ENCODE data around the gene RADX. TPM values are rescaled to one million over a fixed set of nuclear protein-coding genes. Genes with fewer than 3 reads are reported as not detected.
"Not testable (repeated sequence)": the region's sequence is repeated elsewhere in the genome, so short reads cannot be mapped to it uniquely, and the experiment has no call there.

Gene RADX
- total and polyA plus RNA-seq, 2 donors: 1.2 to 7.6 TPM

DNA sequence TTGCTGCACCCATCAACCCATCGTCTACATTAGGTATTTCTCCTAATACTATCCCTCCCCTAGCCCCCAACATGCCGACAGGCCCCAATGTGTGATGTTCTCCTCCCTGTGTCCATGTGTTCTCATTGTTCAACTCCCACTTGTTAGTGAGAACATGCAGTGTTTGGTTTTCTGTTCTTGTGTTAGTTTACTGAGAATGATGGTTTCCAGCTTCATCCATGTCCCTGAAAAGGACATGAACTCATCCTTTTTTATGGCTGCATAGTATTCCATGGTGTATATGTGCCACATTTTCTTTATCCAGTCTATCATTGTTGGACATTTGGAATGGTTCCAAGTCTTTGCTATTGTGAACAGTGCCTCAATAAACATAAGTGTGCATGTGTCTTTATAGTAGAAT lies 41.8 kb downstream of the RADX start:
- H3K27me3 ChIP-seq (ENCODE audit: control insufficient read depth in 2 of 2, insufficient read depth in 1 of 2, low read length in 1 of 2); H3K4me3 ChIP-seq (ENCODE audit: low read length in 2 of 2); H3K36me3 ChIP-seq (ENCODE audit: control insufficient read depth in 2 of 2, insufficient read depth in 2 of 2, low read length in 1 of 2); H3K27ac ChIP-seq (ENCODE audit: low read depth in 1 of 2, low read length in 1 of 2); H3K9me3 ChIP-seq (ENCODE audit: control insufficient read depth in 2 of 2, insufficient read depth in 1 of 2, low read length in 1 of 2); DNase-seq (ENCODE audit: low read depth in 6 of 9, low spot score in 9 of 9); H3K4me1 ChIP-seq (ENCODE audit: control insufficient read depth in 2 of 2, insufficient read depth in 2 of 2, low read length in 2 of 2): not testable (repeated sequence)
- WGBS: 97% methylated on average over 2 of the region's 2 CpGs

DNA sequence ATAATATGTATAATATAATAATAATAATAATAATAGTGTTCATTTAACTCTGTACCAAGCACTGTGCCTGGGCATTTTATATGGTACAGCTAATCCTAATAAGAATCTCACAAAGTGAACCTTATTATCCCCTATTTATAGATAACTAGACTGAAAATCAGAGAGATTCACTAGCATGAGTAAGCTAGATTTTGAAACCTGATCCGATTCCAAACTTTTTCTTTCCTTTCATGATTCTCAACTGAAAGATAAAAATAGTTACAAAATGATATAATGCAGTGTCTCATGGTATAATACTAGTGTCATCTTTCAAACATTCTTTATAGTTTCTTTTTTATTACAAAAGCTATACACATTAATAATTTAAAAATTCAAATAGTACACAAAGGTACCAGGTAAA lies 58.9 kb downstream of the RADX start:
- Histone ChIP-seq H3K27me3 (ENCODE audit: control insufficient read depth in 2 of 2, insufficient read depth in 1 of 2, low read length in 1 of 2) (no peaks in the 10 kb centered on the region), H3K27ac (ENCODE audit: low read depth in 1 of 2, low read length in 1 of 2) (no peak overlapping the region), H3K4me1 (ENCODE audit: control insufficient read depth in 2 of 2, insufficient read depth in 2 of 2, low read length in 2 of 2) (no peaks in the 10 kb centered on the region), H3K36me3 (ENCODE audit: control insufficient read depth in 2 of 2, insufficient read depth in 2 of 2, low read length in 1 of 2) (no peaks in the 10 kb centered on the region), H3K4me3 (ENCODE audit: low read length in 2 of 2) (no peak overlapping the region), H3K9me3 (ENCODE audit: control insufficient read depth in 2 of 2, insufficient read depth in 1 of 2, low read length in 1 of 2) (no peaks in the 10 kb centered on the region)
- DNase-seq (ENCODE audit: low read depth in 6 of 9, low spot score in 9 of 9): no peak
- WGBS: 93% methylated on average over 1 of the region's 1 CpG

DNA sequence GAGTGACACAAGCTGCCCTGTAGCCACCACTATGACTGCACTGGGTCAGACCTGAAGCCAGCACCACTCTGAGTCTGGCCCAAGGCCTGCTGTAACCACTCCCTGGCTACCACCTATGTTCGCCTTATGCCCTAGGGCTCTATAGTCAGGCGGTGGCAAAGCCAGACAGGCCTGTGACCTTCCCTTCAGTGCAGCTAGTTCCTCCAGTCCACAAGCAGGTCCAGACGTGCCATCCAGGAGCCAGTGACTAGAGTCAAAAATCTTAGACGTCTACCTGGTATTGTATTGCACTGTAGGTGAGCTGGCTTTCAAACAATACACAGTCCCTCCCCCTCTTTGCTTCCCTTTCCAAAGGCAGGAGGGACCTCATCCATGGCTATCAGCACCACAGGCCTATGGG lies 60.7 kb downstream of the RADX start:
- Histone ChIP-seq H3K36me3 (ENCODE audit: control insufficient read depth in 2 of 2, insufficient read depth in 2 of 2, low read length in 1 of 2) (no peaks in the 10 kb centered on the region), H3K27me3 (ENCODE audit: control insufficient read depth in 2 of 2, insufficient read depth in 1 of 2, low read length in 1 of 2) (no peaks in the 10 kb centered on the region), H3K4me3 (ENCODE audit: low read length in 2 of 2) (no peak overlapping the region), H3K27ac (ENCODE audit: low read depth in 1 of 2, low read length in 1 of 2) (no peak overlapping the region), H3K9me3 (ENCODE audit: control insufficient read depth in 2 of 2, insufficient read depth in 1 of 2, low read length in 1 of 2) (no peaks in the 10 kb centered on the region), H3K4me1 (ENCODE audit: control insufficient read depth in 2 of 2, insufficient read depth in 2 of 2, low read length in 2 of 2) (no peaks in the 10 kb centered on the region)
- DNase-seq (ENCODE audit: low read depth in 6 of 9, low spot score in 9 of 9): no peak
- WGBS: 91% methylated on average over 4 of the region's 4 CpGs

DNA sequence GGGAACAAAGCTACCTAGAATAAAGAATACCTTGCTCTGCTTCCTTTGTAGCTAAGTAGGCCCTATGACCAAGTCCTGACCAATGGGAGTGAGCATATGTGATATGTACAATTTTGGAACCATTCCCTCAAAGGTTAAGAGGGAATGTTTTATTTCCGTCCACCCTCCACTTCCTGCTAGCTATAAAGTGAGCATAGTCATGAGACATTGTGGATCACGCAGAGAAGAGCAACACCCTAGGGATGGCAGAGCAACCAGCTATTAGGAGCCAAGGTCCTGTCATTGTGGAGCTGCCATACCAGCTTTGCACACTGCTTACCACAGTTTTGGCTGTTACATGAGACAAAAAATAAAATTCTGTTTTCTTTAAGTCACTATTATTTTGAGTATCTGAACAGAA lies 68.9 kb downstream of the RADX start:
- Histone ChIP-seq H3K27me3 (ENCODE audit: control insufficient read depth in 2 of 2, insufficient read depth in 1 of 2, low read length in 1 of 2) (no peaks in the 10 kb centered on the region), H3K4me3 (ENCODE audit: low read length in 2 of 2) (no peak overlapping the region), H3K36me3 (ENCODE audit: control insufficient read depth in 2 of 2, insufficient read depth in 2 of 2, low read length in 1 of 2) (no peaks in the 10 kb centered on the region), H3K9me3 (ENCODE audit: control insufficient read depth in 2 of 2, insufficient read depth in 1 of 2, low read length in 1 of 2) (no peaks in the 10 kb centered on the region), H3K27ac (ENCODE audit: low read depth in 1 of 2, low read length in 1 of 2) (no peak overlapping the region), H3K4me1 (ENCODE audit: control insufficient read depth in 2 of 2, insufficient read depth in 2 of 2, low read length in 2 of 2) (no peaks in the 10 kb centered on the region)
- no peak for DNase-seq (ENCODE audit: low read depth in 6 of 9, low spot score in 9 of 9)
- 95% methylated on average over 2 of the region's 2 CpGs for WGBS

DNA sequence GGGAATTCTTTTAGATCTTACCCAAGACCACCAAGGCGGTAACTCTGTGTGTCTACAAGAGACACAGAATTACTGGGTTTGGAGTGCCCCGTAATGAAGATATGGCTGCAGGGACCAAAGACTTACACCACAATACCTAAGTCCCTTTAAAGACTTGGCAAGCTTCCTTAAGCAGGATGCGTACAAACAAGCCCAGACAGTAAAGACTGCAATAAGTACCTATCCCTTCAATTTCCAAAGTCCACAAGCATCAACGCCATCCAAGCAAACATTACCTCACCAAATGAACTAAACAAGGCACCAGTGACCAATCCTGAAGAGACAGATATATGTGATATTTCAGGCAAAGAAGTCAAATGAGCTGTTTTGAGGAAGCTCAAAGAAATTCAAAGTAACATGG lies 72.4 kb downstream of the RADX start:
- H3K27ac ChIP-seq (ENCODE audit: low read depth in 1 of 2, low read length in 1 of 2): no peak overlapping the region
- no peak overlapping the region for H3K4me3 ChIP-seq (ENCODE audit: low read length in 2 of 2)
- H3K4me1 ChIP-seq (ENCODE audit: control insufficient read depth in 2 of 2, insufficient read depth in 2 of 2, low read length in 2 of 2): no peaks in the 10 kb centered on the region
- 94% methylated on average over 4 of the region's 4 CpGs for WGBS
- no peaks in the 10 kb centered on the region for H3K9me3 ChIP-seq (ENCODE audit: control insufficient read depth in 2 of 2, insufficient read depth in 1 of 2, low read length in 1 of 2)
- no peak for DNase-seq (ENCODE audit: low read depth in 6 of 9, low spot score in 9 of 9)
- no peaks in the 10 kb centered on the region for H3K27me3 ChIP-seq (ENCODE audit: control insufficient read depth in 2 of 2, insufficient read depth in 1 of 2, low read length in 1 of 2)
- no peaks in the 10 kb centered on the region for H3K36me3 ChIP-seq (ENCODE audit: control insufficient read depth in 2 of 2, insufficient read depth in 2 of 2, low read length in 1 of 2)

DNA sequence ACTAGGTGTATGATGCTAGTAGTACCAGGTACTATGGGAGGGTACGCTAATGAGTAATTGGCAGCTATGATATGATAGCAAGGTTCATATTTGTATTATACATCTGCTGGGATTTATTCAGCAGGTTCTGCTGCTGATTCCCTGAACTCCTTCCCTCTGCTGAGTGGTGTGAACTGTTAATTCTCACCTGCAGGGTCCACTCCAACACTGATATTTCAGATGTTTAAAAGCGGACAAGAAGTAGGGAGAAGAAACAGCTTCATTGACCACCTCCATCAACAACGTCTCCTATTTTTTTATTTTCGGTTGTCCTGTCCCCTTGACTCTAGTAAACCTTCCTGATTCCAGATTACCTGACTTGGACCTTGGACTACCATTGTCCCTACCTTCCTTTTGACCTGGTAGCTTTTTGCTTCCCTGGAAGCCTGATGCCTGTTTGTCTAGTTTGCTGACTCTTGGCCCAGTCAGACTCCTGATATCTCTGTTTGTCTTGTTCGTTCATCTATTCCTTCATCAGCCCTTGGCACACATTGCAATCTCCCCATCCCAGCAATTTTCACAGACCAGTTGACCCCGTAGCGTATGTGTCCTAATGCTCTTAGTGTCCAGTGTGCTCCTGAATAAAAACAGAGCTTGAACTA lies 80.8 kb downstream of the RADX start:
- H3K4me1 ChIP-seq (ENCODE audit: control insufficient read depth in 2 of 2, insufficient read depth in 2 of 2, low read length in 2 of 2): no peaks in the 10 kb centered on the region
- 96% methylated on average over 7 of the region's 7 CpGs for WGBS
- H3K9me3 ChIP-seq (ENCODE audit: control insufficient read depth in 2 of 2, insufficient read depth in 1 of 2, low read length in 1 of 2): no peaks in the 10 kb centered on the region
- DNase-seq (ENCODE audit: low read depth in 6 of 9, low spot score in 9 of 9): no peak
- no peak overlapping the region for H3K4me3 ChIP-seq (ENCODE audit: low read length in 2 of 2)
- no peak overlapping the region for H3K27ac ChIP-seq (ENCODE audit: low read depth in 1 of 2, low read length in 1 of 2)
- no peaks in the 10 kb centered on the region for H3K27me3 ChIP-seq (ENCODE audit: control insufficient read depth in 2 of 2, insufficient read depth in 1 of 2, low read length in 1 of 2)
- no peaks in the 10 kb centered on the region for H3K36me3 ChIP-seq (ENCODE audit: control insufficient read depth in 2 of 2, insufficient read depth in 2 of 2, low read length in 1 of 2)

DNA sequence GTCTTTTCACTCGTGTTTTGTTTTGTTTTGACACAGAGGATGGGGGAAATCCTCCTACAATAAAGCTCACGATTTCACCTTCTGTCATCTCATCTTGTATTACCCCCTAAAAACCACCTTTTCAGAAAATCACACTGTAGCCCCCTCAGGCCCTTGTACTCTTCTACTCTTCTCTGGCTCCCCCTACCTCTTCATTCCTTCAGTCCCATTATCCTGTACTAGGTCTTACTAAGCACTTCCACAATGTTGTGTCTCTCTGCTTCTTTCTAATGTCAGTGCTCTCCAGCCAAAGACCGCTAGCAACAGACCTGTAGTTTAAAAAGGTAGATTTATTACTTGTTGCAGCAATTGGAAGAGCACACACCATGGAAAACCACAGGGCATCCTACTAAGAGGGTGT lies 84.7 kb downstream of the RADX start:
- 65% methylated on average over 3 of the region's 3 CpGs for WGBS
- no peak overlapping the region for H3K27ac ChIP-seq (ENCODE audit: low read depth in 1 of 2, low read length in 1 of 2)
- no peak overlapping the region for H3K4me3 ChIP-seq (ENCODE audit: low read length in 2 of 2)
- H3K4me1 ChIP-seq (ENCODE audit: control insufficient read depth in 2 of 2, insufficient read depth in 2 of 2, low read length in 2 of 2): no peaks in the 10 kb centered on the region
- DNase-seq (ENCODE audit: low read depth in 6 of 9, low spot score in 9 of 9): no peak
- no peaks in the 10 kb centered on the region for H3K9me3 ChIP-seq (ENCODE audit: control insufficient read depth in 2 of 2, insufficient read depth in 1 of 2, low read length in 1 of 2)
- no peaks in the 10 kb centered on the region for H3K36me3 ChIP-seq (ENCODE audit: control insufficient read depth in 2 of 2, insufficient read depth in 2 of 2, low read length in 1 of 2)
- no peaks in the 10 kb centered on the region for H3K27me3 ChIP-seq (ENCODE audit: control insufficient read depth in 2 of 2, insufficient read depth in 1 of 2, low read length in 1 of 2)

DNA sequence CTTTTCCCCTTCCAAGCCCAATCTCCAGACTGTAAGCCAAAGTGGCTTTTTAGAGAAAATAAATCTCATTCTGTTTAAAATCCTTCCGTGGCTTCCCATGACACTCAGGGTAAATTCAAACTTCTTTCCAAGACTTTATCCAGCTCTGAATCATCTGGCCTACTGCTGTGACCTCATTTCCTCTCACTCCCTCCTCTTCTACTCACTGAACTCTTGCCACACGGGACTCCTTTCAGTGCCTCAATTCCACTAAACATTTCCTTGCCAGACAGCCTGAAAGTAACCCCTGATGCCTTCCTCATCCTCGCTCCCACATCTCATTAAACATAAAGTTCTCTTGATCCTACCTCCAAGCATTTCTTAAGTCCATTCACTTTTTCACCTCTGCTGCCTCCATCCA lies 86.9 kb downstream of the RADX start:
- DNase-seq (ENCODE audit: low read depth in 6 of 9, low spot score in 9 of 9): no peak
- no peaks in the 10 kb centered on the region for H3K27me3 ChIP-seq (ENCODE audit: control insufficient read depth in 2 of 2, insufficient read depth in 1 of 2, low read length in 1 of 2)
- no peak overlapping the region for H3K4me3 ChIP-seq (ENCODE audit: low read length in 2 of 2)
- no peaks in the 10 kb centered on the region for H3K9me3 ChIP-seq (ENCODE audit: control insufficient read depth in 2 of 2, insufficient read depth in 1 of 2, low read length in 1 of 2)
- no peaks in the 10 kb centered on the region for H3K36me3 ChIP-seq (ENCODE audit: control insufficient read depth in 2 of 2, insufficient read depth in 2 of 2, low read length in 1 of 2)
- H3K27ac ChIP-seq (ENCODE audit: low read depth in 1 of 2, low read length in 1 of 2): no peak overlapping the region
- no peaks in the 10 kb centered on the region for H3K4me1 ChIP-seq (ENCODE audit: control insufficient read depth in 2 of 2, insufficient read depth in 2 of 2, low read length in 2 of 2)
- 80% methylated on average over 3 of the region's 3 CpGs for WGBS

DNA sequence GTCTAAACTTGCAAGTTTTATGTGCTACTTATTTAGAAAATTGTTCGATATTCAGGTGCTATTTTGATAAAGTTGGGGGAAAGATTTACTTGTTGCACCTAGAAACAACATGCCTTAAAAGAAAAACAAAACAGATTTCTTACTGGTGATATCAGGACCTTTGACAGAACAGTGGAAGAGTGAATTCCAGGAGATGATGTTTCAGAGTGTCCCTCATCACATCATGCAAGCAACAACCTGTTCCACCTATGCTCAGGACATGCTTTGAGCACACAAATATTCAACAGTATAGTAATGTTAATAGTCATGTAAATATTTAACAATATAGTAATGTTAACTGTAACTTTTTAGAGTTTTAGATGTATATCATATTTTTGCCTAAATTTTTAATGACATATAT lies 90.9 kb downstream of the RADX start:
- DNase-seq (ENCODE audit: low read depth in 6 of 9, low spot score in 9 of 9): no peak
- H3K4me3 ChIP-seq (ENCODE audit: low read length in 2 of 2): no peak overlapping the region
- no peaks in the 10 kb centered on the region for H3K9me3 ChIP-seq (ENCODE audit: control insufficient read depth in 2 of 2, insufficient read depth in 1 of 2, low read length in 1 of 2)
- no peak overlapping the region for H3K27ac ChIP-seq (ENCODE audit: low read depth in 1 of 2, low read length in 1 of 2)
- no peaks in the 10 kb centered on the region for H3K4me1 ChIP-seq (ENCODE audit: control insufficient read depth in 2 of 2, insufficient read depth in 2 of 2, low read length in 2 of 2)
- WGBS: 89% methylated on average over 1 of the region's 1 CpG
- H3K36me3 ChIP-seq (ENCODE audit: control insufficient read depth in 2 of 2, insufficient read depth in 2 of 2, low read length in 1 of 2): no peaks in the 10 kb centered on the region
- H3K27me3 ChIP-seq (ENCODE audit: control insufficient read depth in 2 of 2, insufficient read depth in 1 of 2, low read length in 1 of 2): no peaks in the 10 kb centered on the region

DNA sequence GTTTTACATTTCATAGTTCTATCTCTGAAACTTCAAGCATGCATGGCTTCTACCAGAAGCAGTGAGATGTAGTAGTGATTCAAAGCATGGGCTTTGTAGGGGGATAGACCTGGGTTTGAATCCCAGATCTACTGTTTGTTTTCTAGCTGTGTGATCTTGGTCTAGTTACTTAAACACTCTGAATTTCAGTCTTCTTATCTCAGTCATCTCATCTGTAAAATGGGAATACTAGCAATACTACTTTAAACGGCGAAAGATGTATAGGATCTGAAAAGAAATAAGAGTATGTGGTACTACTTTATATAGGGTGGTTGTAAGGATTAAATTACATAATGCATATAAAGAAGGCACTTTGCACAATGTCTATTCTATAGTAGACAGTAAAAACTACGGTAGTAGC lies 94.7 kb downstream of the RADX start:
- Histone ChIP-seq H3K9me3 (ENCODE audit: control insufficient read depth in 2 of 2, insufficient read depth in 1 of 2, low read length in 1 of 2) (no peaks in the 10 kb centered on the region), H3K27ac (ENCODE audit: low read depth in 1 of 2, low read length in 1 of 2) (no peak overlapping the region), H3K27me3 (ENCODE audit: control insufficient read depth in 2 of 2, insufficient read depth in 1 of 2, low read length in 1 of 2) (no peaks in the 10 kb centered on the region), H3K36me3 (ENCODE audit: control insufficient read depth in 2 of 2, insufficient read depth in 2 of 2, low read length in 1 of 2) (no peaks in the 10 kb centered on the region), H3K4me3 (ENCODE audit: low read length in 2 of 2) (no peak overlapping the region), H3K4me1 (ENCODE audit: control insufficient read depth in 2 of 2, insufficient read depth in 2 of 2, low read length in 2 of 2) (no peaks in the 10 kb centered on the region)
- 100% methylated on average over 3 of the region's 3 CpGs for WGBS
- DNase-seq (ENCODE audit: low read depth in 6 of 9, low spot score in 9 of 9): no peak

All from thymus (tissue), 11 donors.